ENCODE measurements around the gene DSTN.
"Not testable (repeated sequence)": the region's sequence is repeated elsewhere in the genome, so short reads cannot be mapped to it uniquely, and the experiment has no call there.

DSTN gene

GRCh38 chr20:17653835-17654648, 84.2 kb downstream of the DSTN start:
- DNase-seq, result no peak

- DNase-seq, result peak; percentile 44
These were observed 84.9 kb downstream of the DSTN start for GRCh38 chr20:17654649-17655285.

- DNase-seq, result no peak
These were observed 85.4 kb downstream of the DSTN start for GRCh38 chr20:17655286-17655651.

- DNase-seq, result no peak
These were observed 86.1 kb downstream of the DSTN start for GRCh38 chr20:17655865-17656479.

GRCh38 chr20:17657079-17657825, 87.4 kb downstream of the DSTN start:
- no peak for DNase-seq

GRCh38 chr20:17657898-17658647, 88.2 kb downstream of the DSTN start:
- no peak for DNase-seq

- no peak for DNase-seq
These were observed 88.7 kb downstream of the DSTN start for GRCh38 chr20:17658648-17658993.

- DNase-seq, result not testable (repeated sequence)
These were observed 89.5 kb downstream of the DSTN start for GRCh38 chr20:17659344-17659743.

Data from hematopoietic multipotent progenitor cell treated with erythropoietin and hydrocortisone succinate and interleukin-3 and kit ligand, for 8 days (in vitro differentiated cells).